Transverse colon (tissue), 4 donors: Measurements from ENCODE around the gene POR.

Experiments
- CTCF ChIP-seq, 5 experiments: fragments of 200-600 bp in 3 of 5; fragments of 450-650 bp in 2 of 5; sonication (generic) in 3 of 5; IDR thresholded peaks; 1 replicate in 2 of 5; 2 replicates in 3 of 5; pipeline ENCODE4 v1.5.1; 2016 to 2017; ENCODE audit warnings: antibody characterized with exemption in 5 of 5, inconsistent platforms in 3 of 5, mild to moderate bottlenecking in 2 of 5, moderate library complexity in 1 of 5
- EP300 ChIP-seq: sonication (generic); formaldehyde crosslinking; IDR thresholded peaks from one replicate; pipeline ENCODE4 v1.6.1; 2017; ENCODE audit warnings: antibody characterized with exemption, low read depth
- POLR2A ChIP-seq: fragments of 450-650 bp; IDR thresholded peaks from one replicate; pipeline ENCODE4 v1.6.1; 2016; ENCODE audit warnings: antibody characterized with exemption, mild to moderate bottlenecking, moderate library complexity
- POLR2AphosphoS5 ChIP-seq, 3 donors: sonication (generic); formaldehyde crosslinking; IDR thresholded peaks; one replicate each; pipeline ENCODE4 v1.6.1; 2016; ENCODE audit warnings: antibody characterized with exemption in 3 of 3

DNA sequence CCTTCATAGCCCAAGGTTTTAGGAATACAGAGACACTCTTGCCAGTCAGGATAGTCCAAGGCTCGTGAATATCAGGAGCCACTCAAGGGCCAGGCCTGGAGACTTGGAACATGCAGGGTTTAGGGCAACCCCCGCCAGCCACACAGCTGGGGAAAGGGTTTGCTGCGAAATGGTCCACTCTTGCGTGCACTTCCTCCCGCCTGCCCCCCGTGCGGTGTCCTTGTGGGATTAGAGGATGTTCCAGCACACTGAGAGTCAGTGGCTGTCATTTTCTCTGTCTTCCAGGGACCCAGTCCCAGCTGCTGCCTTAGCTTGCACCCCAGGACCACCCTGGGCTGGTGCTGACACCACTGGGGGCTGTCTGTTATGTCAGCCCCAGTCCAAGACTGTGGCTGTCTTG is 38.5 kb downstream of the POR start:
- TF ChIP-seq POLR2AphosphoS5 (IDR thresholded peaks at IDR 0.05): no peak
- no peak for TF ChIP-seq CTCF (IDR thresholded peaks at IDR 0.05)
- no peak for TF ChIP-seq POLR2A
- TF ChIP-seq EP300: no peak
